Naive B cell (primary cell): ENCODE data around the gene NRF1. TPM values are rescaled to one million over a fixed set of nuclear protein-coding genes. Genes with fewer than 3 reads are reported as not detected.

Source experiments
- ATAC-seq, 2 donors: fragments of 150-1000 bp; cut with Tn5 transposase; 2 replicates each; pipeline ENCODE4 v1.10.0; 2021; ENCODE audit warnings: low read depth in 2 of 2, mild to moderate bottlenecking in 2 of 2, moderate library complexity in 2 of 2
- DNase-seq: peaks from one replicate; pipeline ENCODE4 v3.0.0; 2022
- H3K27ac Mint-ChIP-seq, 6 donors: one replicate each; pipeline ENCODE4 v1.8.0; 2020 to 2022; ENCODE audit warnings: mild to moderate bottlenecking in 6 of 6, mixed read lengths in 6 of 6, moderate library complexity in 5 of 6, inconsistent platforms in 2 of 6
- H3K27me3 Mint-ChIP-seq, 3 donors: one replicate each; pipeline ENCODE4 v1.8.0; 2021 to 2022; ENCODE audit warnings: mixed read lengths in 3 of 3, mild to moderate bottlenecking in 1 of 3
- H3K36me3 Mint-ChIP-seq, 2 donors: one replicate each; pipeline ENCODE4 v1.8.0; 2020 to 2022; ENCODE audit warnings: mixed read lengths in 2 of 2, inconsistent platforms in 1 of 2, mild to moderate bottlenecking in 1 of 2
- H3K4me1 Mint-ChIP-seq, 3 donors: one replicate each; pipeline ENCODE4 v1.8.0; 2020 to 2022; ENCODE audit warnings: mixed read lengths in 3 of 3, inconsistent platforms in 1 of 3, mild to moderate bottlenecking in 1 of 3, moderate library complexity in 1 of 3
- H3K4me3 Mint-ChIP-seq, 8 donors: one replicate each; pipeline ENCODE4 v1.8.0; 2020 to 2022; ENCODE audit warnings: mild to moderate bottlenecking in 8 of 8, mixed read lengths in 8 of 8, moderate library complexity in 8 of 8, inconsistent platforms in 2 of 8
- H3K9me3 Mint-ChIP-seq, 7 donors: one replicate each; pipeline ENCODE4 v1.8.0; 2020 to 2022; ENCODE audit warnings: mixed read lengths in 7 of 7, mild to moderate bottlenecking in 5 of 7, inconsistent platforms in 2 of 7, moderate library complexity in 1 of 7
- polyA plus RNA-seq, 6 donors: library from polyadenylated mRNA; unstranded; fragments of 300-500 nt; fragmentation: Illumina TruSeq; gene quantifications; one replicate each; pipeline ENCODE4 v1.2.3, GENCODE V29; 2021; ENCODE audit warnings: low read depth in 6 of 6

The NRF1 gene
- polyA plus RNA-seq, 6 donors from 2014 or later, result 9.6 to 32.4 (median 28.9) TPM

- peaks cover 0 to 11% (median 0%) of the 10 kb centered on the region in 3 donors for H3K4me1 Mint-ChIP-seq
- DNase-seq, result no peak
- no peak overlapping the region for H3K4me3 Mint-ChIP-seq
- no peak overlapping the region for H3K27ac Mint-ChIP-seq
- no peaks in the 10 kb centered on the region for H3K36me3 Mint-ChIP-seq
- peaks cover 0 to 1% (median 0%) of the 10 kb centered on the region in 7 donors for H3K9me3 Mint-ChIP-seq
- ATAC-seq, result no peak
- peaks cover 5 to 32% (median 12%) of the 10 kb centered on the region in 3 donors for H3K27me3 Mint-ChIP-seq
These were observed 157.9 kb downstream of the NRF1 start for GRCh38 chr7:129769400-129769774.

- Mint-ChIP-seq H3K27me3 (peaks cover 5 to 40% (median 13%) of the 10 kb centered on the region in 3 donors), H3K4me1 (peaks cover 0 to 11% (median 0%) of the 10 kb centered on the region in 3 donors), H3K27ac (no peak overlapping the region), H3K9me3 (peaks cover 0 to 1% (median 0%) of the 10 kb centered on the region in 7 donors), H3K36me3 (no peaks in the 10 kb centered on the region), H3K4me3 (no peak overlapping the region)
- ATAC-seq (no peak), DNase-seq (no peak)
These were observed 158.6 kb downstream of the NRF1 start for GRCh38 chr7:129769866-129770808.

- ATAC-seq (no peak), DNase-seq (no peak)
- peaks cover 0 to 1% (median 0%) of the 10 kb centered on the region in 7 donors for H3K9me3 Mint-ChIP-seq
- peaks cover 15 to 41% (median 26%) of the 10 kb centered on the region in 3 donors for H3K27me3 Mint-ChIP-seq
- peaks cover 0 to 11% (median 0%) of the 10 kb centered on the region in 3 donors for H3K4me1 Mint-ChIP-seq
- no peak overlapping the region for H3K27ac Mint-ChIP-seq
- H3K4me3 Mint-ChIP-seq, result no peak overlapping the region
- no peaks in the 10 kb centered on the region for H3K36me3 Mint-ChIP-seq
These were observed 159.8 kb downstream of the NRF1 start for GRCh38 chr7:129771201-129771927.

GRCh38 chr7:129771928-129772479, 160.5 kb downstream of the NRF1 start:
- ATAC-seq (no peak), DNase-seq (no peak)
- Mint-ChIP-seq H3K4me1 (peaks cover 0 to 11% (median 0%) of the 10 kb centered on the region in 3 donors), H3K4me3 (no peak overlapping the region), H3K27ac (no peak overlapping the region), H3K9me3 (peaks cover 0 to 1% (median 0%) of the 10 kb centered on the region in 7 donors), H3K27me3 (peaks cover 15 to 47% (median 29%) of the 10 kb centered on the region in 3 donors), H3K36me3 (no peaks in the 10 kb centered on the region)

- H3K36me3 Mint-ChIP-seq, result no peaks in the 10 kb centered on the region
- H3K27me3 Mint-ChIP-seq, result peaks cover 22 to 55% (median 37%) of the 10 kb centered on the region in 3 donors
- no peak overlapping the region for H3K4me3 Mint-ChIP-seq
- H3K27ac Mint-ChIP-seq, result no peak overlapping the region
- ATAC-seq, result no peak
- no peak for DNase-seq
- H3K4me1 Mint-ChIP-seq, result peaks cover 0 to 16% (median 4%) of the 10 kb centered on the region in 3 donors
- H3K9me3 Mint-ChIP-seq, result peaks cover 0 to 1% (median 0%) of the 10 kb centered on the region in 7 donors
These were observed 161.2 kb downstream of the NRF1 start for GRCh38 chr7:129772646-129773280.

- Mint-ChIP-seq H3K4me3 (no peak overlapping the region), H3K4me1 (peaks cover 4 to 21% (median 7%) of the 10 kb centered on the region in 3 donors), H3K9me3 (peaks cover 0 to 1% (median 0%) of the 10 kb centered on the region in 7 donors), H3K36me3 (no peaks in the 10 kb centered on the region), H3K27me3 (peaks cover 27 to 60% (median 42%) of the 10 kb centered on the region in 3 donors), H3K27ac (no peak overlapping the region)
- ATAC-seq (peak; percentile 55 to 57), DNase-seq (no peak)
These were observed 161.8 kb downstream of the NRF1 start for GRCh38 chr7:129773328-129773731.

GRCh38 chr7:129773871-129774270, 162.4 kb downstream of the NRF1 start:
- H3K4me1 Mint-ChIP-seq, result peaks cover 7 to 27% (median 7%) of the 10 kb centered on the region in 3 donors
- H3K27ac Mint-ChIP-seq, result no peak overlapping the region
- ATAC-seq, result no peak
- H3K36me3 Mint-ChIP-seq, result no peaks in the 10 kb centered on the region
- H3K4me3 Mint-ChIP-seq, result no peak overlapping the region
- no peaks in the 10 kb centered on the region for H3K9me3 Mint-ChIP-seq
- no peak for DNase-seq
- peaks cover 29 to 66% (median 38%) of the 10 kb centered on the region in 3 donors for H3K27me3 Mint-ChIP-seq

- ATAC-seq, result no peak
These were observed 162.8 kb downstream of the NRF1 start for GRCh38 chr7:129774359-129774758.

GRCh38 chr7:129774871-129775694, 163.6 kb downstream of the NRF1 start:
- DNase-seq, result no peak
- H3K27me3 Mint-ChIP-seq, result peaks cover 29 to 67% (median 32%) of the 10 kb centered on the region in 3 donors

More at GRCh38 chr7:129774359-129774758, 162.8 kb downstream of the NRF1 start:
- Mint-ChIP-seq H3K36me3 (no peaks in the 10 kb centered on the region), H3K27me3 (peaks cover 29 to 67% (median 33%) of the 10 kb centered on the region in 3 donors), H3K27ac (no peak overlapping the region), H3K4me3 (no peak overlapping the region), H3K9me3 (no peaks in the 10 kb centered on the region), H3K4me1 (peaks cover 7 to 27% (median 7%) of the 10 kb centered on the region in 3 donors)
- DNase-seq, result no peak

GRCh38 chr7:129775695-129776361, 164.3 kb downstream of the NRF1 start:
- Mint-ChIP-seq H3K4me3 (no peak overlapping the region), H3K9me3 (no peaks in the 10 kb centered on the region), H3K27me3 (peaks cover 29 to 65% (median 33%) of the 10 kb centered on the region in 3 donors), H3K27ac (no peak overlapping the region), H3K36me3 (no peaks in the 10 kb centered on the region), H3K4me1 (peaks cover 7 to 27% (median 7%) of the 10 kb centered on the region in 3 donors)
- ATAC-seq, result no peak
- DNase-seq, result no peak

More at GRCh38 chr7:129774871-129775694, 163.6 kb downstream of the NRF1 start:
- H3K4me1 Mint-ChIP-seq, result peaks cover 7 to 27% (median 7%) of the 10 kb centered on the region in 3 donors
- no peak overlapping the region for H3K4me3 Mint-ChIP-seq
- no peaks in the 10 kb centered on the region for H3K9me3 Mint-ChIP-seq
- no peaks in the 10 kb centered on the region for H3K36me3 Mint-ChIP-seq
- no peak for ATAC-seq
- H3K27ac Mint-ChIP-seq, result no peak overlapping the region

GRCh38 chr7:129776362-129776722, 164.8 kb downstream of the NRF1 start:
- Mint-ChIP-seq H3K4me1 (peaks cover 12 to 28% (median 12%) of the 10 kb centered on the region in 3 donors), H3K9me3 (no peaks in the 10 kb centered on the region), H3K4me3 (peak overlapping the region in 1 of 8 donors; percentile 20), H3K27ac (no peak overlapping the region), H3K27me3 (peaks cover 35 to 65% (median 38%) of the 10 kb centered on the region in 3 donors), H3K36me3 (no peaks in the 10 kb centered on the region)
- no peak for ATAC-seq
- no peak for DNase-seq
